Caco-2 (cell line): ENCODE data around the gene TFEB. TPM values are rescaled to one million over a fixed set of nuclear protein-coding genes. Genes with fewer than 3 reads are reported as not detected.

Source experiments
- BruUV-seq: library from RNA; stranded (reverse); fragments of 400-500 nt; replicated peaks from 2 replicates; lab custom pipeline; 2021; lab: Mats Ljungman, UMichigan
- CTCF ChIA-PET: fragments of 300-600 bp; sonication (Branson Sonifier 250); formaldehyde crosslinking; loops from one replicate; lab custom pipeline; 2022; ENCODE audit warnings: antibody characterized with exemption; lab: Charles Lee
- POLR2A ChIA-PET: fragments of 300-600 bp; sonication (Branson Sonifier 250); formaldehyde crosslinking; loops from one replicate; lab custom pipeline; 2022; ENCODE audit warnings: antibody characterized with exemption; lab: Charles Lee
- DNase-seq, 2 experiments: peaks; one replicate each; pipeline versions ENCODE4 v3.0.0 to v3.0.0-alpha.2; 2020 to 2022
- H3K27me3 ChIP-seq: replicated peaks from 2 replicates; pipeline ENCODE4 v1.6.0; 2011; ENCODE audit warnings: low read length; ENCODE audit not compliant: control insufficient read depth, insufficient read depth
- H3K36me3 ChIP-seq: 2 replicates; pipeline ENCODE4 v1.5.1; 2011; ENCODE audit warnings: low read length; ENCODE audit not compliant: control insufficient read depth, insufficient read depth
- H3K4me1 ChIP-seq: fragments of 250-450 bp; sonication (Bioruptor Pico); 2 replicates; pipeline ENCODE4 v1.5.1; 2020; ENCODE audit warnings: mild to moderate bottlenecking
- H3K4me3 ChIP-seq: 2 replicates; pipeline ENCODE4 v1.5.1; 2011; ENCODE audit warnings: low read depth, mild to moderate bottlenecking, control low read depth, low read length
- H3K9me3 ChIP-seq: fragments of 250-450 bp; sonication (Bioruptor Pico); 2 replicates; pipeline ENCODE4 v1.5.1; 2020; ENCODE audit warnings: mild to moderate bottlenecking, moderate library complexity
- H3K27ac Mint-ChIP-seq: one replicate; pipeline ENCODE4 v1.8.0; 2022; ENCODE audit warnings: mixed read lengths; ENCODE audit not compliant: unreplicated experiment
- H3K27me3 Mint-ChIP-seq: one replicate; pipeline ENCODE4 v1.8.0; 2022; ENCODE audit warnings: mixed read lengths; ENCODE audit not compliant: insufficient read depth, unreplicated experiment
- H3K36me3 Mint-ChIP-seq: one replicate; pipeline ENCODE4 v1.8.0; 2022; ENCODE audit warnings: mild to moderate bottlenecking, mixed read lengths; ENCODE audit not compliant: insufficient read depth, unreplicated experiment
- H3K4me1 Mint-ChIP-seq: one replicate; pipeline ENCODE4 v1.8.0; 2022; ENCODE audit warnings: low read depth, mixed read lengths; ENCODE audit not compliant: unreplicated experiment
- H3K4me3 Mint-ChIP-seq: one replicate; pipeline ENCODE4 v1.8.0; 2022; ENCODE audit warnings: mild to moderate bottlenecking, moderate library complexity, mixed read lengths; ENCODE audit not compliant: unreplicated experiment
- H3K9me3 Mint-ChIP-seq: one replicate; pipeline ENCODE4 v1.8.0; 2022; ENCODE audit warnings: mixed read lengths; ENCODE audit not compliant: unreplicated experiment
- CTCF ChIP-seq, 2 experiments: fragments of 200-600 bp in 1 of 2; IDR thresholded peaks; 1 replicate in 1 of 2; 2 replicates in 1 of 2; pipeline versions ENCODE4 v1.5.1 to v1.8.0; 2011 to 2022; ENCODE audit warnings: antibody characterized with exemption in 1 of 2, control low read depth in 1 of 2, inconsistent platforms in 1 of 2, low read depth in 1 of 2, low read length in 1 of 2, mild to moderate bottlenecking in 1 of 2, moderate library complexity in 1 of 2; ENCODE audit not compliant: insufficient read depth in 1 of 2, severe bottlenecking in 1 of 2, unreplicated experiment in 1 of 2
- intact Hi-C: fragments of 100-400 bp; cut with micrococcal nuclease; formaldehyde crosslinking; loops from one replicate; pipeline ENCODE4 v1.10.0; 2022; ENCODE audit not compliant: unreplicated experiment
- total RNA-seq: library from RNA; stranded (reverse); gene quantifications from 2 replicates; pipeline ENCODE4 v1.2.3, GENCODE V29; 2022

TFEB gene
- total RNA-seq, 1 experiment from 2014 or later, result 3.8 TPM

- TF ChIP-seq CTCF (IDR thresholded peaks at IDR 0.05; ENCODE audit: insufficient read depth in 1 of 2, low read depth in 1 of 2, low read length in 1 of 2, severe bottlenecking in 1 of 2, unreplicated experiment in 1 of 2), result no peak
- peaks cover 14% of the 10 kb centered on the region for H3K36me3 Mint-ChIP-seq
- Histone ChIP-seq H3K4me1 (peaks cover 37% of the 10 kb centered on the region), H3K9me3 (no peaks in the 10 kb centered on the region), H3K36me3 (no peaks in the 10 kb centered on the region), H3K27me3 (no peaks in the 10 kb centered on the region), H3K4me3 (no peak overlapping the region)
- H3K27ac Mint-ChIP-seq, result no peak overlapping the region
- ChIA-PET CTCF (no interaction called here), POLR2A (no interaction called here)
- no peaks in the 10 kb centered on the region for H3K9me3 Mint-ChIP-seq
- no peaks in the 10 kb centered on the region for H3K27me3 Mint-ChIP-seq
- intact Hi-C loops, result no loop called here
- DNase-seq, result no peak
- BruUV-seq, result no TSS peak
- no peak overlapping the region for H3K4me3 Mint-ChIP-seq
- peaks cover 32% of the 10 kb centered on the region for H3K4me1 Mint-ChIP-seq
Measured at GRCh38 chr6:41746107-41746506, 10.7 kb upstream of the TFEB start.

GRCh38 chr6:41744236-41744787 is 8.9 kb upstream of the TFEB start:
- H3K27ac Mint-ChIP-seq, result no peak overlapping the region
- CTCF ChIA-PET, result no interaction called here
- peaks cover 55% of the 10 kb centered on the region for H3K4me1 ChIP-seq

GRCh38 chr6:41743406-41744235 is 8.2 kb upstream of the TFEB start:
- H3K36me3 Mint-ChIP-seq, result peaks cover 14% of the 10 kb centered on the region
- H3K9me3 Mint-ChIP-seq, result no peaks in the 10 kb centered on the region
- peaks cover 62% of the 10 kb centered on the region for H3K4me1 ChIP-seq
- TF ChIP-seq CTCF (IDR thresholded peaks at IDR 0.05; ENCODE audit: insufficient read depth in 1 of 2, low read depth in 1 of 2, low read length in 1 of 2, severe bottlenecking in 1 of 2, unreplicated experiment in 1 of 2), result no peak
- ChIA-PET POLR2A (no interaction called here), CTCF (no interaction called here)
- peak overlapping the region; percentile 92 for H3K27ac Mint-ChIP-seq
- no peaks in the 10 kb centered on the region for H3K27me3 Mint-ChIP-seq
- H3K36me3 ChIP-seq, result no peaks in the 10 kb centered on the region
- intact Hi-C loops, result no loop called here
- no TSS peak for BruUV-seq
- H3K4me3 Mint-ChIP-seq, result no peak overlapping the region
- peaks cover 40% of the 10 kb centered on the region for H3K4me1 Mint-ChIP-seq
- no peaks in the 10 kb centered on the region for H3K27me3 ChIP-seq
- DNase-seq, result no peak
- no peaks in the 10 kb centered on the region for H3K9me3 ChIP-seq
- no peak overlapping the region for H3K4me3 ChIP-seq

More at GRCh38 chr6:41744236-41744787, 8.9 kb upstream of the TFEB start:
- no TSS peak for BruUV-seq
- Histone ChIP-seq H3K4me3 (no peak overlapping the region), H3K27me3 (no peaks in the 10 kb centered on the region), H3K9me3 (no peaks in the 10 kb centered on the region), H3K36me3 (no peaks in the 10 kb centered on the region)
- DNase-seq, result no peak
- Mint-ChIP-seq H3K27me3 (no peaks in the 10 kb centered on the region), H3K9me3 (no peaks in the 10 kb centered on the region), H3K36me3 (peaks cover 14% of the 10 kb centered on the region), H3K4me1 (peaks cover 34% of the 10 kb centered on the region), H3K4me3 (no peak overlapping the region)
- intact Hi-C loops, result no loop called here
- no peak for TF ChIP-seq CTCF (IDR thresholded peaks at IDR 0.05; ENCODE audit: insufficient read depth in 1 of 2, low read depth in 1 of 2, low read length in 1 of 2, severe bottlenecking in 1 of 2, unreplicated experiment in 1 of 2)
- POLR2A ChIA-PET, result no interaction called here
